Epithelial cell of proximal tubule (primary cell): Measurements from ENCODE around the gene CTSH. TPM values are rescaled to one million over a fixed set of nuclear protein-coding genes. Genes with fewer than 3 reads are reported as not detected.
"Not testable (repeated sequence)": the region's sequence is repeated elsewhere in the genome, so short reads cannot be mapped to it uniquely, and the experiment has no call there.

Experiments used
- DNase-seq: peaks from one replicate; pipeline ENCODE4 v3.0.0-alpha.2; 2011; ENCODE audit warnings: low read depth
- H3K4me3 ChIP-seq: 2 replicates; pipeline ENCODE4 v1.5.1; 2011; ENCODE audit warnings: low read depth, mild to moderate bottlenecking, low read length
- total RNA-seq: library from RNA; depleted of rRNA; stranded (reverse); fragments of >200 nt; gene quantifications from 2 replicates; pipeline ENCODE4 v1.2.3, GENCODE V29; 2015
- TF ChIP-seq, protein P1 (sequence below): conservative IDR thresholded peaks from 2 replicates; pipeline ENCODE4 v1.5.1; 2012; ENCODE audit warnings: low read depth, mild to moderate bottlenecking, low read length

Gene CTSH
- total RNA-seq, 1 donor from 2014 or later = 68.0 TPM

- peak overlapping the region; percentile 100 for H3K4me3 ChIP-seq
- no peak for DNase-seq
These were observed 70.8 kb downstream of the CTSH start for GRCh38 chr15:78873793-78874765.

DNA sequence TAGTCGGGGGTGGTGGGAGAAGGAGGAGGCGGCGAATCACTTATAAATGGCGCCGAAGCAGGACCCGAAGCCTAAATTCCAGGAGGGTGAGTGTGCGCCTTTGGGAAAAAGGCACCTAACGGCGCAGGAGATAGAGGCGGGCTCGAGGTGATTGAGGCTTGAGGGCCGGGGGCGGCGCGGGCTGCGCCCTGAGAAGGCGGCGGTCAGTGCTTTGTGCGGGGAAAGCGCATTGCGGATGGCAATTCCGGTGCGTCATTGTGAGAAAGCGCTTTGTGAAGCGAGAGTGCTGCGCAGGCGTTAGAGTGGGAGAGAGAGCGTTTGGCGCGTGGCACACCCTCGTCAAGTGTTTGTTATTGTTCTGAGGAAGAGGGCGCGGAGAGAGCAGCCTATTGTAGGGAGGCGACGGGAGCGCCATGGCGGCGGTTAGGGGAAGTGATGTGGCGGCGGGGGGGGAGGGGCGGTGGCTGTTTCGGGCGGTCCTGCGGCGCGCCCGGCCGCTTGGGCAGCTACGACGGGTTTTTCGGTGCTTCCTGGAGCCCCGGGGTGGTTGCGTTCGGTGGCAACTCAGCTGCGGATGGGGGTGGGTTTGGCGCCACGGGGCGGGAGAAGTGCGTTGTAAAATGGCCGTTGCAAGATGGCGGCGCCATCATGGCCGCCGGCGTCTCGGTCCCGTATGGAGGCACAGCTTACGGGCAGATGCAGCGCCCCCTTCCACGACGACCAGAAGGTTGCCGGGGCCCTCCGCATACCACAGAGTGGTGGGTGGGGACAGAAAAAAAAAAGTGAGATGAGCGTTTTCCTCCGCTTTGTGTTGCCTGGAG, 71.7 kb downstream of the CTSH start:
- DNase-seq = no peak
- peak overlapping the region; percentile 100 for H3K4me3 ChIP-seq
- TF ChIP-seq, protein P1, sequence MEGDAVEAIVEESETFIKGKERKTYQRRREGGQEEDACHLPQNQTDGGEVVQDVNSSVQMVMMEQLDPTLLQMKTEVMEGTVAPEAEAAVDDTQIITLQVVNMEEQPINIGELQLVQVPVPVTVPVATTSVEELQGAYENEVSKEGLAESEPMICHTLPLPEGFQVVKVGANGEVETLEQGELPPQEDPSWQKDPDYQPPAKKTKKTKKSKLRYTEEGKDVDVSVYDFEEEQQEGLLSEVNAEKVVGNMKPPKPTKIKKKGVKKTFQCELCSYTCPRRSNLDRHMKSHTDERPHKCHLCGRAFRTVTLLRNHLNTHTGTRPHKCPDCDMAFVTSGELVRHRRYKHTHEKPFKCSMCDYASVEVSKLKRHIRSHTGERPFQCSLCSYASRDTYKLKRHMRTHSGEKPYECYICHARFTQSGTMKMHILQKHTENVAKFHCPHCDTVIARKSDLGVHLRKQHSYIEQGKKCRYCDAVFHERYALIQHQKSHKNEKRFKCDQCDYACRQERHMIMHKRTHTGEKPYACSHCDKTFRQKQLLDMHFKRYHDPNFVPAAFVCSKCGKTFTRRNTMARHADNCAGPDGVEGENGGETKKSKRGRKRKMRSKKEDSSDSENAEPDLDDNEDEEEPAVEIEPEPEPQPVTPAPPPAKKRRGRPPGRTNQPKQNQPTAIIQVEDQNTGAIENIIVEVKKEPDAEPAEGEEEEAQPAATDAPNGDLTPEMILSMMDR = peak; percentile 24

More at GRCh38 chr15:78873793-78874765, 70.8 kb downstream of the CTSH start:
- TF ChIP-seq, protein P1 = peak; percentile 5

- H3K4me3 ChIP-seq = peak within 1 kb of the TSS; percentile 100
- TF ChIP-seq, protein P1 = no peak
- no peak for DNase-seq
These were observed 72.5 kb downstream of the CTSH start, which contains the start of gene MORF4L1 for GRCh38 chr15:78872155-78872971. Gene MORF4L1 (plus strand): TSS chr15:78872890. CDS start chr15:78873018, 128 bp downstream.

- not testable (repeated sequence) for DNase-seq, H3K4me3 ChIP-seq
These were observed 73.2 kb downstream of the CTSH start for GRCh38 chr15:78871483-78872127.

Other genes with a start within 250 kb of the CTSH start
- 7.7 and 10.5 TPM in 2 replicates for gene ADAMTS7, start 133.6 kb downstream of the CTSH start, total RNA-seq
- 265 and 384 TPM in 2 replicates for gene MORF4L1, start 72.2 kb downstream of the CTSH start, total RNA-seq
- gene RASGRF1, start 145.7 kb upstream of the CTSH start, total RNA-seq = 1.5 and 5.9 TPM in 2 replicates